ENCODE measurements around the gene CD3G.

The CD3G gene

DNA sequence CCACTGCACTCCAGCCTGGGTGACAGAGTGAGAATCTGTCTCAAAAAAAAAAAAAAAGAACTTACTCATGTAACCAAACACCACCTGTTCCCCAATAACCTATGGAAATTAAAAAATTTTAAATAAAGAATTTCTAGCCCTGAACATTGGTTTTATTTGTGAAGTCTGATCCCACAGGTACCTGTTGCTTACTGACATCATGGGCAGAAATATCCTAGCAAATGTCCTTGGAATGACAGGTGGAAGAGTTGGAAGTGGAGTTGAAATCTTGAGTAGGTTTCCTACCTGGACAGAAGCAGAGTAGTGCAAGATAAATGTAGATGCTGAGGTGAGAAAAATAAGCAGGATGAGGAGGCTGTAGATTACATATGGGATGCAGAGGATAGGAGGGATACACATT, 18.9 kb upstream of the CD3G start:
- no peak for DNase-seq (ENCODE audit: low read depth)

DNA sequence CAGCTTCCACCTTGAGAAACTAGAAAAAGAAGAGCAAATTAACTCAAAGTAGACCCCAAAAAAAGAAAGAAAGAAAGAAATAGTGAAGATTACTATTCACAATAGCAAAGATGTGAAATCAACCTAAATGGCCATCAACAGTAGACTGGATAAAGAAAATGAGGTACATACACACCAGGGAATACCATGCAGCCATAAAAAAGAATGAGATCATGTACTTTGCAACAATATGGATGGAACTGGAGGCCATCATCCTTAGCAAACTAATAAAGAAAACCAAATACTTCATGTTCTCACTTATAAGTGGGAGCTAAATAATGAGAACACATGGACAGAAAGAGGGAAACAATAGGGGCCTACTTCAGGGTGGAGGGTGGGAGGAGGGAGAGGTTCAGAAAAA, 15.4 kb upstream of the CD3G start:
- no peak for DNase-seq (ENCODE audit: low read depth)

- DNase-seq (ENCODE audit: low read depth): no peak
Measured at GRCh38 chr11:118334745-118335144, 9.4 kb upstream of the CD3G start.

DNA sequence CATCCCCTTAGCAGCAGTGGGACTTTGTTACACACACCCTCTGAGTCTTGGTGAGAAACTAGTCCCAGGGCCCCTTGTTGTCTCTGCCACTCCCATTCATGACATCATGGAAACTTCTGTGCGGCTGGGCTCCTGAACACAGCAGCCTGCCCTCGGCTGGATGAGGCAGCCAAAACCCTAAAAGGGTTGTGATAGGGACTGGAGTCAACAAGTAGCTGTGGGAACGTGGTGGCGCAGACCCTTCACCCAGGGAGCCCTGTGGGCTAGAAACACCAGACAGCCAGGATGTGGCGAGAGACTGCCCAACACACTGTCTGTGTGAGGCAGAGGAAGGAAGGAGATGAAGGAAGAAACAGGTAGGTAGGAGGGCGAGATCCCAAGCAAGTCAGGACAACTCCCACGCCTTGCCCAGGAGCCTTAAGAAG, 5.5 kb upstream of the CD3G start:
- peak; percentile 74 for DNase-seq (ENCODE audit: low read depth)

DNA sequence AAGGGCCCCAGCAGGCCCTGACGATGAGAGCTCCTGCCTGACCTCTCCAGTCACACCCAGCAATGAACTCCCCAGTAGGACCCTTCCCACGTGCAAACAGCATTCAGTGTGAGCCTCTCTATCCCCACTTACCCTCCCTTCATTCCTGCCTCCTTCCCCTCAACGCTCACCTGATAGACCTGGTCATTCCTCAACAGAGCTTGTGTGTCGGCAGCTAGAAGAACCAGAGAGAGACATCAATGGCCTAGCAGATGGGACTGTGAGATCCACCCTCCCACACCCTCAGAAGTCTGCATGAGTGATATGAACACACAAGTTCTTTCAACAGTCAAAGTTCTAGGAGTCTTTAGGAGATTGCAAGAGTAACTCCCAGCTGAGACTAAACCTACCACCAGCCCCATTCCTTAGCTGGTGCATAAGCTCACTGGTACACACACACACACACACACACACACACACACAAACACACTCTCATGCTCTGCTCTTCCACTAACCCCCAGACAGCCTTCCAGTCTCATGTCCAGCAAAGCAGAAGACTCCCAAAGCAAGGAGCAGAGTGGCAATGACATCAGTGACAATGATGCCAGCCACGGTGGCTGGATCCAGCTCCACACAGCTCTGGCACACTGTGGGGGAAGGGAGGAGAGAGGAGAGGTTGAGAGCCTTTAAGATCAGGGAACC, 4.7 kb upstream of the CD3G start:
- DNase-seq (ENCODE audit: low read depth): no peak

- no peak for DNase-seq (ENCODE audit: low read depth)
Measured at GRCh38 chr11:118340449-118340848, 3.7 kb upstream of the CD3G start.

DNA sequence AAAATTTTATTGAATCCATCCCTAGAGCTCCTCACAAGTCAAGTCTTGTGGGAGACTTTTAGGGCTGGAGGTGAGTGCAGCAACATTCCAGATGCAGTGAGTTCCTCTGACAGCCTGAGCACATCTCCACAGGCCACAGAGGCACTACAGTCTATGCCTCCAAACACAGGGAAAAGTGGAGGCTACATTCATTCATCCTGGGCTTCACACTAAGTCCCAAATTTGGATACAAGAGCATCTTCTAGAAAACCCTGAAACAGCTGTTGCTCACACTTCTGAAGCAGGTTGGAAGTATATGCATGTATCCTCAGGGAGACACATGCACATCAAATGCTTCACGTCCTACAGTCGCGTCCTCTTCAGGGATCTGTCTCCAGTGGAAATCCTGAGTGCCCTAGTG, 2.9 kb upstream of the CD3G start:
- no peak for DNase-seq (ENCODE audit: low read depth)

DNA sequence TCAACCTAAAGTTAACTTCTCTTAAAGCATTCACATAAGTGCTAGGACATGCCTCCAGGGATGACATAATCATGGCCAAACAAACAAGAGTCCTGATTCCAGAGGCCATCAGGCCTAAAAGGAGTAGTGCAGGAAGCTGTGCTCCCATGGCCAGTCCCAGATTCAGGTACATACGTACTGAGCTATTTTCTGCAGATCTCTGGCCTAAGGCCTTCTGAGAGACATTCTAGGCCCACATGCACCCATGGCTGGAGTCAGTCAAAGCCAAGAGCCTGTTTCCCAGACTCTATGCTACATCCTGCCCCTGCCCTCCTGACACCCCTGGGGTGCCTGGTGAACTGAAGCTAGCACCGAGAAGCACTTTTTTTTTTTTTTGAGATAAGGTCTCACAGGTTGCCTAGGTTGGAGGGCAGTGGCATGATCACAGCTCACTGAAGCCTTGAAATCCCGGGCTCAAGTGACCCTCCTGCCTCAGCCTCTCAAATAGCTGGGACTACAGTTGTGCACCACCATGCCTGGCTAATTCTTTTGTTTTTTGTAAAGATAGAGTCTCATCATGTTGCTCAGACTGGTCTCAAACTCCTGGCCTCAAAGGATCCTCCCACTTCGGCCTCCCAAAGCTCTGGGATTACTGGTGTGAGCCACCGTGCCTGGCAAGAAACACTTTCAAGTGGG, 2.2 kb upstream of the CD3G start:
- no peak for DNase-seq (ENCODE audit: low read depth)

DNA sequence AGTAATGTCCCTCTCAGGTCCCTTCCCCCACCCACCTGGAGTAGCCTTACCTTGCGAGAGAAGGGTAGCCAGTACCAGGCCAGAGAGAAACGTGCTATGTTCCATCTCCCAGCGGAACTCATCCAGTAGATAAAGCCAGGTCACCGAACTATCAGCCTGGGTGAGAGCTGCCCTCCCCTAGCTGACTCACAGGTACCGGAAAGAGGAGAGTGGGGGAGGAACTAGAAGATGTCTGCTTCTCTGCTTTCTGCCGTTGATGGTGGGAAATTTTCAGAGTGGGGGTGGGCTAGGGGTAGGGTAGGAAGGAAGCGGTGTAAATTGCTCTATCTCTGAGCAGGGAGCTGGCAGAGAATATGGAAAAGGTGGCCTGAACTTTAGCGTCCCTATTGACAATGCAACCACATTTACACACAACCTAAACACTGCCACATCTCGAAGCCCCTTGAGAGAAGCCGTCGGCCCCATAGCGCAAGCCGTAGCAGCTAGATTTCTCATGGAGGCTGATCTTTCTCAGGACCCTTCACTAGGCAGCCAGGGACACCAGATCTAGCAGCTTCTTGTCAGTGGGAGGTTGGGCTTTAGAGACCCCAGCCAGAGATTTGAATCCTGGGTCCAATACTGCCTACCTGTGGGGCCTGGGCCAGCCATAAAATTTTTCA, 1.5 kb upstream of the CD3G start, which contains the start of gene CD3D:
CD3D (minus strand) TSS at position 203 of the 659 bp plus-strand sequence; CDS start at position 105, 98 bp downstream.
- peak; percentile 55 for DNase-seq (ENCODE audit: low read depth)

- DNase-seq (ENCODE audit: low read depth): no peak
Measured at GRCh38 chr11:118343248-118343647, 896 bp upstream of the CD3G start.

DNA sequence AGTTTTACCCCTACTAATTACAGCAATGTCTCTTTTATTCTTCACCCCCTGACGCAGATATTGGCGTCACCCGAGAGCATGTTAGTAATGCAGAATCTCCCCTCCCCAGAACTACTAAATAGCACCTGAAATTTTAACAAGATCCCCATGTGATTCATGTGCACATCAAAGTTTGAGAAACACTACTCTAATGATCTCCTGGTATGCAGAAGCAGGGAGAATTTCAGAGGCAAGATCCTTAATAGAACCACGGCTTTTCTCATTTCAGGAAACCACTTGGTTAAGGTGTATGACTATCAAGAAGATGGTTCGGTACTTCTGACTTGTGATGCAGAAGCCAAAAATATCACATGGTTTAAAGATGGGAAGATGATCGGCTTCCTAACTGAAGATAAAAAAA, 5.3 kb downstream of the CD3G start:
- DNase-seq (ENCODE audit: low read depth): no peak

- DNase-seq (ENCODE audit: low read depth): no peak
Measured at GRCh38 chr11:118353084-118353710, 9.1 kb downstream of the CD3G start.

DNA sequence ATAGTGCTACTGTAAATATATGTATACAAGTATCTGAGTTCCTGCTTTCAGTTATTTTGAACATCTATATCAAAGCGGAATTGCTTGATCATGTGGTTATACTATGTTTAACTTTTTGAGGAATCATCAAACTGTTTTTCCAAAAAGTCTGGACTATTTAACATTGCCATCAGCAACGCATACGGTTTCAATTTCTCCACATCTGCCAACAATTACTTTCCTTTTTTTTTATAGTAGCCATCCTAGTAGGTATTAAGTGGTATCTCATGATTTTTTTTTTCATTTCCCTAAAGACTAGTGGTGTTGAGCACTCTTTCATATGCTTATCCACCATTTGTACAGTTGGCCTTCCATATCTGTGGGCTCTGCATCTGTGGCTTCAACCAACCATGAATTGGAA, 13.9 kb downstream of the CD3G start:
- DNase-seq (ENCODE audit: low read depth): no peak

GRCh38 chr11:118359295-118359958, 15.3 kb downstream of the CD3G start, which contains the start of gene UBE4A:
Gene UBE4A, plus strand, starts transcription at chr11:118359600. Its CDS starts 5,481 bp downstream, at chr11:118365081.
- DNase-seq (ENCODE audit: low read depth): peak; percentile 95

GRCh38 chr11:118364956-118365615, 20.9 kb downstream of the CD3G start:
- no peak for DNase-seq (ENCODE audit: low read depth)

GRCh38 chr11:118366287-118366686, 22.1 kb downstream of the CD3G start:
- no peak for DNase-seq (ENCODE audit: low read depth)

DNA sequence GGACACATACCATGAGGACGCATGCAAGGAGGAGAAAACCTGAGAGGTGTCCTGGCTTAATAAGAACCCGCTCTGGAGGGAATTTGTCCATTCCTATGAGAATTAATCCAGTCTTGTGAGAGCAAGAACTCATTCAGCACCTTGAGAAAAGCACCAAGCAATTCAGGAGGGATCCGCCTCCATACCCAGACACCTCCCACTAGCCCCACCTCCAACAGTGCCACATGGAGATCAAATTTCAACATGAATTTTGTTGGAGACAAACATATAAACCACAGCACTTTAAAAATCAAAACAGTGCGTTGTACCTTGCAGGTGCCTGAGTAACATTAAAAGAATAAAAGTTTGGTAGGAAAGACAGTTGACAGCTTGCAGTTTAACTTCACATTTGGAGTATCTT, 26.6 kb downstream of the CD3G start:
- DNase-seq (ENCODE audit: low read depth): no peak

GRCh38 chr11:118373263-118373662, 29.1 kb downstream of the CD3G start:
- DNase-seq (ENCODE audit: low read depth): no peak

GRCh38 chr11:118373871-118374270, 29.7 kb downstream of the CD3G start:
- no peak for DNase-seq (ENCODE audit: low read depth)

- no peak for DNase-seq (ENCODE audit: low read depth)
Measured at GRCh38 chr11:118374729-118375128, 30.6 kb downstream of the CD3G start.

- no peak for DNase-seq (ENCODE audit: low read depth)
Measured at GRCh38 chr11:118375978-118376377, 31.8 kb downstream of the CD3G start.

- no peak for DNase-seq (ENCODE audit: low read depth)
Measured at GRCh38 chr11:118379497-118379896, 35.4 kb downstream of the CD3G start.
